ENCODE measurements around the gene VASN. TPM values are rescaled to one million over a fixed set of nuclear protein-coding genes. Genes with fewer than 3 reads are reported as not detected.

VASN gene
- total RNA-seq, 1 donor from 2014 or later, result 0.67 TPM

DNA sequence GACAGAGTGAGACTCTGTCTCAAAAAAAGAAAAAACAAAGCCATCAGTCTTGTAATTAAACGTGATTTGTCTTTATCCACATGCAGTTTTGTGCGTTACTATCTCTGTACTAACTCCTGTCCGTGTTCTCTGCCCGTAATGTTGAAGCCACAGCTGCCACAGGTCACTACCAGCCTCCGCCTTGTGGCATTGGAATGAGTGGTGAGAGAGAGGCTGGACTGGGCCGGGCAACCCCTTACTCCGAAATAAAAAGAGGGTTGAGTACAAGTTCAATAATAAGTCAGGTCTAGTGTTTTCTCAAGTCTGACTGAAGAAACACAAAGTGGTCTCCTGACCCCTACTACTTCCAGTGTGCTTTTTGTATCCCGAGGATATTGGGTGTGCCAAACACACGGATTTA, 59.4 kb downstream of the VASN start:
- no peaks in the 10 kb centered on the region for H3K9me3 Mint-ChIP-seq (ENCODE audit: unreplicated experiment)
- no peak overlapping the region for H3K27ac Mint-ChIP-seq (ENCODE audit: unreplicated experiment)
- TF ChIP-seq CTCF (IDR thresholded peaks at IDR 0.05; ENCODE audit: unreplicated experiment), result no peak
- no peak for DNase-seq (ENCODE audit: low spot score)
- H3K27me3 Mint-ChIP-seq (ENCODE audit: unreplicated experiment), result peaks cover 4% of the 10 kb centered on the region
- H3K4me1 Mint-ChIP-seq (ENCODE audit: unreplicated experiment), result peaks cover 18% of the 10 kb centered on the region
- H3K36me3 Mint-ChIP-seq (ENCODE audit: low read depth, unreplicated experiment), result peaks cover 19% of the 10 kb centered on the region
- H3K4me3 Mint-ChIP-seq (ENCODE audit: unreplicated experiment), result no peak overlapping the region

Other genes starting within 250 kb of the VASN start
- gene SRL, start 129.8 kb upstream of the VASN start, total RNA-seq (ENCODE audit: unreplicated experiment), result 0.26 TPM
- gene TFAP4, start 98.8 kb upstream of the VASN start, total RNA-seq (ENCODE audit: unreplicated experiment), result 6.2 TPM
- gene GLIS2, start 55.8 kb upstream of the VASN start, total RNA-seq (ENCODE audit: unreplicated experiment), result 1.6 TPM
- gene PAM16, start 20.5 kb upstream of the VASN start, total RNA-seq (ENCODE audit: unreplicated experiment), result 29.5 TPM
- 103 TPM for gene CORO7, start 44.7 kb downstream of the VASN start, total RNA-seq (ENCODE audit: unreplicated experiment)
- gene DNAJA3, start 54.0 kb downstream of the VASN start, total RNA-seq (ENCODE audit: unreplicated experiment), result 32.0 TPM
- gene NMRAL1, start 102.8 kb downstream of the VASN start, total RNA-seq (ENCODE audit: unreplicated experiment), result 35.3 TPM
- gene HMOX2, start 104.5 kb downstream of the VASN start, total RNA-seq (ENCODE audit: unreplicated experiment), result 225 TPM
- 25.6 TPM for gene CDIP1, start 166.9 kb downstream of the VASN start, total RNA-seq (ENCODE audit: unreplicated experiment)
- gene C16orf96, start 184.5 kb downstream of the VASN start, total RNA-seq (ENCODE audit: unreplicated experiment), result 0.54 TPM
- 31.0 TPM for gene UBALD1, start 243.0 kb downstream of the VASN start, total RNA-seq (ENCODE audit: unreplicated experiment)

All from endothelial cell (in vitro differentiated cells).